ENCODE results near the gene PHPT1. TPM values are rescaled to one million over a fixed set of nuclear protein-coding genes. Genes with fewer than 3 reads are reported as not detected.
"Not testable (repeated sequence)": the region's sequence is repeated elsewhere in the genome, so short reads cannot be mapped to it uniquely, and the experiment has no call there.

PHPT1 gene
- total RNA-seq, 2 donors from 2014 or later: 137 to 176 TPM

DNA sequence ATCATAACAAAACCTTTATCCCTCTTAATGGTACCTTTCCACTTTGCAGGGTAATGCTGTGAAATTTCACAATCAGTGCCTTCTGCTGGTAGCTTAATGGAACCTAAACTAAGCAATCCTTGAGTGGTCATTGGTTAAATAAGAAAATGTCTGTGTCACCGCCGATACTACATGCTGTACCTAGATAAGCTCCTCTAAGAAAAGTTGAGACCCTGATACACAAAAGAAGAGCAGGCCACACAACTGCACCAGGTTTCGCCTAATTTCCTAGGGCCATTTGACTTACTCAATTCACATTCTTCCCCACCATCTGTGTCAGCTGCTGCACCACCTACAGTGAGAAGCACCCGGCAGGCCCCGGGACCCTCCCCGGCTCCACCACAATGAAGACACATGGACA lies 25.9 kb downstream of the PHPT1 start:
- TF ChIP-seq, protein P1, sequence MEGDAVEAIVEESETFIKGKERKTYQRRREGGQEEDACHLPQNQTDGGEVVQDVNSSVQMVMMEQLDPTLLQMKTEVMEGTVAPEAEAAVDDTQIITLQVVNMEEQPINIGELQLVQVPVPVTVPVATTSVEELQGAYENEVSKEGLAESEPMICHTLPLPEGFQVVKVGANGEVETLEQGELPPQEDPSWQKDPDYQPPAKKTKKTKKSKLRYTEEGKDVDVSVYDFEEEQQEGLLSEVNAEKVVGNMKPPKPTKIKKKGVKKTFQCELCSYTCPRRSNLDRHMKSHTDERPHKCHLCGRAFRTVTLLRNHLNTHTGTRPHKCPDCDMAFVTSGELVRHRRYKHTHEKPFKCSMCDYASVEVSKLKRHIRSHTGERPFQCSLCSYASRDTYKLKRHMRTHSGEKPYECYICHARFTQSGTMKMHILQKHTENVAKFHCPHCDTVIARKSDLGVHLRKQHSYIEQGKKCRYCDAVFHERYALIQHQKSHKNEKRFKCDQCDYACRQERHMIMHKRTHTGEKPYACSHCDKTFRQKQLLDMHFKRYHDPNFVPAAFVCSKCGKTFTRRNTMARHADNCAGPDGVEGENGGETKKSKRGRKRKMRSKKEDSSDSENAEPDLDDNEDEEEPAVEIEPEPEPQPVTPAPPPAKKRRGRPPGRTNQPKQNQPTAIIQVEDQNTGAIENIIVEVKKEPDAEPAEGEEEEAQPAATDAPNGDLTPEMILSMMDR (IDR thresholded peaks at IDR 0.05): no peak
- Histone ChIP-seq H3K4me1 (no peaks in the 10 kb centered on the region), H3K27ac (no peak overlapping the region), H3K9ac (ENCODE audit: low read depth in 2 of 2, low read length in 2 of 2) (no peak overlapping the region), H3K36me3 (no peaks in the 10 kb centered on the region), H3K4me3 (no peak overlapping the region), H3K9me3 (no peaks in the 10 kb centered on the region), H3K27me3 (no peaks in the 10 kb centered on the region)
- DNase-seq: no peak
- intact Hi-C loops (cut with DNase I): no loop called here

DNA sequence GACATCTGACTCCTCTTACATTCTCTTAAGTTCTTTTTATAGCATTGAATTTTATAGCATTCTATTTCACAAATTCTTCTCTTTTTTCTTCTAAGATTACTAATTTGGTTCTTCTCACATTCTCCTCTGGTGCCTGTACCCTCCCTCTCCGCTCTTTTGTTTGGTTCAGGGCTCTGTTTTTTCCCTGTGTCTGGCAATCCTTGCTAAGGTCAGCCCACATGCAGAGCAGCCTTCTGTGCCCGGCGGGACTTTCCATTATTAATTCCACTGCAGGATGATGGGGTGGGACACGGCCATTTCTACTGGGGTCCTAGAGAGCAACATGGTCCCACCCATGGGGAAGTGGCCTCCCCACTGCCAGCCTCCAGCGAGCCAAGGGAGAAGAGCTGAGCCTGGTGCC lies 27.3 kb downstream of the PHPT1 start:
- Histone ChIP-seq H3K9me3 (no peaks in the 10 kb centered on the region), H3K4me3 (no peak overlapping the region)

DNA sequence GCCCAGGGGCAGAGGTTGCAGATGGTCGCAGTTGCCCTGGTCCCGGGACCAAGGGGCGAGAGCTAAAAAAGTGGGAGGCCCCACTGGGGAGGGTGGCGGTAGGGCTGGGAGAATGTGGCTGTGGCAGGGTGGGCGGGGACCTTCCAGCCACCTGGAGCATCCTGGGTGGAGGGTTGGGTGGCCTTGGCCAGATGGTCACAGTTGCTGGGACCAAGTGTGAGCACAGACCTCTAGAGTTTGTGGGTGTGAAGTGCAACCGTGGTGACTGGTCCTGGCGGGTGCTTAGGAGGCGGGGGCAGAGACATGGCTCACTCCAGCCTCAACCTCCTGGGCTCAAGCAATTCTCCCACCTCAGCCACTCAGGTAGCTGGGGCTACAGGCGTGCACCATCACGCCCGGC lies 31.4 kb downstream of the PHPT1 start:
- H3K9me3 ChIP-seq: no peaks in the 10 kb centered on the region
- H3K27me3 ChIP-seq: no peaks in the 10 kb centered on the region
- intact Hi-C loops (cut with DNase I): loop anchor here (10.0 kb wide), 1 partner anchor 54 kb away; no protein-coding TSS in a partner anchor
- H3K9ac ChIP-seq (ENCODE audit: low read depth in 2 of 2, low read length in 2 of 2): no peak overlapping the region
- no peak overlapping the region for H3K4me3 ChIP-seq
- H3K4me1 ChIP-seq: peaks cover 9% of the 10 kb centered on the region
- TF ChIP-seq, protein P1 (IDR thresholded peaks at IDR 0.05): no peak
- no peak for DNase-seq
- no peaks in the 10 kb centered on the region for H3K36me3 ChIP-seq
- no peak overlapping the region for H3K27ac ChIP-seq

More for the DNA sequence above, 27.3 kb downstream of the PHPT1 start:
- Histone ChIP-seq H3K27me3 (no peaks in the 10 kb centered on the region), H3K9ac (ENCODE audit: low read depth in 2 of 2, low read length in 2 of 2) (no peak overlapping the region), H3K36me3 (no peaks in the 10 kb centered on the region), H3K4me1 (no peaks in the 10 kb centered on the region), H3K27ac (no peak overlapping the region)
- no peak for DNase-seq
- intact Hi-C loops (cut with DNase I): no loop called here
- TF ChIP-seq, protein P1 (IDR thresholded peaks at IDR 0.05): no peak

DNA sequence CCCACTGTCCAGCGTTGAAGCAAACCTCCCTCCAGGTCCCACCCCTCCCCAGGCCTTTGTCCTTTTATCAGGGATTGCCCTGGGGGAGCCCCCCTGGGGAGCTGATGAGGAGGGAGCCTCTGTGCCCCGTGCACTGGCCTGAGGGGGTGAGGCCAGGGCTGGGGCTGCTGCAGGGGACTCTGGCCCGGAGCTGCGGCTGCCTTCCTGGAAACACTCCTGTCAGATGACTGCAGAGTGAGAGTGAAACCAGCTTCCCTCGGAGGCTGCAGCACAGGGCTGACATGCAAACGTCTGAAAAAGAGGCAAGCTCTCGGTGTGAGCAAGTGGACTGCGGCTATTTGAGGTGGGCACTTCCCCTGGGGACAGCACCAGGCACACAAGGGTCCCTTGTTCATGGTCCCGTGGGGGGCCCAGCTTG lies 32.5 kb downstream of the PHPT1 start:
- Histone ChIP-seq H3K9ac (ENCODE audit: low read depth in 2 of 2, low read length in 2 of 2) (peak overlapping the region; percentile 27 to 70), H3K4me3 (peak overlapping the region; percentile 15), H3K9me3 (no peaks in the 10 kb centered on the region), H3K4me1 (peaks cover 9% of the 10 kb centered on the region), H3K36me3 (no peaks in the 10 kb centered on the region), H3K27me3 (no peaks in the 10 kb centered on the region), H3K27ac (peak overlapping the region; percentile 75)
- DNase-seq: no peak
- TF ChIP-seq, protein P1 (IDR thresholded peaks at IDR 0.05): no peak
- intact Hi-C loops (cut with DNase I): loop anchor here (10.0 kb wide), 1 partner anchor 53 kb away; no protein-coding TSS in a partner anchor

DNA sequence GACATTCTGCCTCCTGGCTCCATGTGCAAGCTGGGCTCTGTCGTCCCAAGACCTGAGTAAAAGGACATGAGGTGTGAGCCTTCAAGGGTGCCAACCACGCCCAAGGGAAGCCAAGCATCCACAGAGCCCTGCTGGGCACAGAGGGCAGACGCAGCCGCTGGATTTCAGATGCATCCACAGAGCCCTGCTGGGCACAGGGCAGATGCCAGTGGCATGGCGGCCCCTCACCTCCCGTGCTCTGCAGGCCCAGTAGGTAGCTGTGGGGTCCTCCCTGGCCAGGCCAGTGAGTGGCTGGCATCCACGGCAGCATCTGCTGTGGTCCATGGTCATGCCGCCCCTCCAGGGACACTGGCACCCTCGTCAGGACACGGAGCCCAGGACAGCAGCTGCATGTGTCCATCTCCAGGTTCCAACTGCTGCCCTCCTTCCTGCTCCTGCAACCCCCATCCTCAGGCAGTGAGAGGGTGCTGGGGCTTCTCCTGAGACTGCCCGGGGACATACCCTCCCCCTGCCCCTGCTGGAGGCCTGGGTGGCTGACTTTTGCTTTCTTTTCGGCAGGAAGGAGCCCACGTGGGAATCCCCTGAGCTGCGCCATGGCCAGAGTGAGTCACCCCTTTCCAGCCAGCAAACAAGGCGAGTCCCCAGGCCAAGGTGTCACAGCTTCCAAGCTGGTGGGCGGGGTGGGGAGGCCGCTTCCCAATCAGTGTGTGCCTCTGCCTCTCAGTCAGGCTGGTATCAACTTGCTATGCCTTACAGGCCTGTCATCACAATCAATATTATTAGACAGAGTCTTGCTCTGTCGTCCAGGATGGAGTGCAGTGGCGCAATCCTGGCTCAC lies 33.1 kb downstream of the PHPT1 start:
- no peaks in the 10 kb centered on the region for H3K27me3 ChIP-seq
- peak overlapping the region; percentile 75 for H3K27ac ChIP-seq
- H3K36me3 ChIP-seq: no peaks in the 10 kb centered on the region
- H3K4me3 ChIP-seq: peak overlapping the region; percentile 15
- no peaks in the 10 kb centered on the region for H3K9me3 ChIP-seq
- peak; percentile 69 for DNase-seq
- peaks cover 9% of the 10 kb centered on the region for H3K4me1 ChIP-seq
- TF ChIP-seq, protein P1 (IDR thresholded peaks at IDR 0.05): no peak
- H3K9ac ChIP-seq (ENCODE audit: low read depth in 2 of 2, low read length in 2 of 2): peak overlapping the region; percentile 13 to 70
- intact Hi-C loops (cut with DNase I): loop anchor here (10.0 kb wide), 1 partner anchor 52 kb away; no protein-coding TSS in a partner anchor

DNA sequence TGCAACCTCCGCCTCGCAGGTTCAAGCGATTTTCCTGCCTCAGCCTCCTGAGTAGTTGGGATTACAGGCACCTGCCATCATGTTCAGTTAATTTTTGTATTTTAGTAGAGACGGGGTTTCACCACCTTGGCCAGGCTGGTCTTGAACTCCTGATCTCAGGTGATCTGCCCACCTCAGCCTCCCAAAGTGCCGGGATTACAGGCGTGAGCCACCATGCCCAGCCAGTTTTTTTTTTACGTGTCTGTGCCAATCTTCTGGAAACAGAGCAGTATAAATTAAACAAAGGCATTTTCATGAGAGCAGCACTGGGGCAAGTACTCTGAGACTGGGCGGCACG lies 33.7 kb downstream of the PHPT1 start:
- DNase-seq; H3K4me1 ChIP-seq; H3K9ac ChIP-seq (ENCODE audit: low read depth in 2 of 2, low read length in 2 of 2); H3K27me3 ChIP-seq; H3K36me3 ChIP-seq; H3K9me3 ChIP-seq; H3K4me3 ChIP-seq: not testable (repeated sequence)
- intact Hi-C loops (cut with DNase I): loop anchor here (10.0 kb wide), 1 partner anchor 52 kb away; no protein-coding TSS in a partner anchor
- peak overlapping the region; percentile 75 for H3K27ac ChIP-seq

DNA sequence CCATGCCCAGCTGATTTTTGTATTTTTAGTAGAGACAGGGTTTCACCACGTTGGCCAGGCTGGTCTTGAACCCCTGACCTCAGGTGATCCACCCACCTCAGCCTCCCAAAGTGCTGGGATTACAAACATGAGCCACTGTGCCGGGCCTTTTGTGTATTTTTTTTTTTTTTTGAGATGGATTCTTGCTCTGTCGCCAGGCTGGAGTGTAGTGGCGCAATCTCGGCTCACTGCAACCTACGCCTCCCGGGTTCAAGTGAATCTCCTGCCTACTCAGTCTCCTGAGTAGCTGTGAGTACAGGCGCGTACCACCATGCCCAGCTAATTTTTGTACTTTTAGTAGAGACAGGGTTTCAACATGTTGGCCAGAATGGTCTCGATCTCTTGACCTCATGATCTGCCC lies 34.5 kb downstream of the PHPT1 start:
- not testable (repeated sequence) for DNase-seq; H3K27me3 ChIP-seq; H3K27ac ChIP-seq; H3K9me3 ChIP-seq; H3K4me3 ChIP-seq; H3K4me1 ChIP-seq; H3K36me3 ChIP-seq; H3K9ac ChIP-seq (ENCODE audit: low read depth in 2 of 2, low read length in 2 of 2)
- intact Hi-C loops (cut with DNase I): loop anchor here (10.0 kb wide), 1 partner anchor 51 kb away; no protein-coding TSS in a partner anchor

All from colonic mucosa (tissue), 4 donors.